B cell (primary cell): ENCODE results near the gene TTLL11. TPM values are rescaled to one million over a fixed set of nuclear protein-coding genes. Genes with fewer than 3 reads are reported as not detected.

Source experiments
- ATAC-seq: fragments of 200-7000 bp; cut with Tn5 transposase; one replicate; pipeline ENCODE4 v1.10.0; 2021; ENCODE audit warnings: low read depth, mild to moderate bottlenecking, moderate number of reproducible peaks, moderate library complexity
- CTCF ChIA-PET: fragments of 350-600 bp; sonication (Branson Sonifier 250); formaldehyde crosslinking; loops from one replicate; lab custom pipeline; 2021; ENCODE audit warnings: antibody characterized with exemption, inconsistent platforms; lab: Charles Lee
- POLR2A ChIA-PET: fragments of 350-600 bp; sonication (Branson Sonifier 250); formaldehyde crosslinking; loops from one replicate; lab custom pipeline; 2021; ENCODE audit warnings: antibody characterized with exemption; lab: Charles Lee
- DNase-seq: peaks from one replicate; pipeline ENCODE4 v3.0.0; 2013
- H2AFZ ChIP-seq: 2 replicates; pipeline ENCODE4 v1.6.1; 2012; ENCODE audit warnings: mild to moderate bottlenecking, low read depth, low read length; ENCODE audit not compliant: insufficient read depth, poor library complexity, severe bottlenecking
- H3K27ac ChIP-seq, 2 donors: 1 replicate in 1 of 2; 2 replicates in 1 of 2; pipeline ENCODE4 v1.5.1; 2012 to 2013; ENCODE audit warnings: low read length in 2 of 2, mild to moderate bottlenecking in 2 of 2, moderate library complexity in 1 of 2
- H3K27me3 ChIP-seq, 4 experiments: fragments of 200-600 bp in 1 of 4; sonication (generic) in 1 of 4; replicated peaks in 1 of 4; 1 replicate in 2 of 4; 2 replicates in 2 of 4; pipeline versions ENCODE4 v1.6.1 to v1.7.0; 2013 to 2016; ENCODE audit warnings: low read length in 3 of 4, mild to moderate bottlenecking in 2 of 4, mixed read lengths in 1 of 4, moderate library complexity in 1 of 4; ENCODE audit not compliant: insufficient read depth in 4 of 4, control insufficient read depth in 3 of 4; ENCODE audit errors: control extremely low read depth in 1 of 4
- H3K36me3 ChIP-seq, 2 experiments: replicated peaks in 1 of 2; 1 replicate in 1 of 2; 2 replicates in 1 of 2; pipeline versions ENCODE4 v1.6.1 to v1.7.1; 2013; ENCODE audit warnings: low read length in 1 of 2; ENCODE audit not compliant: insufficient read depth in 2 of 2, control insufficient read depth in 1 of 2; ENCODE audit errors: control extremely low read depth in 1 of 2, extremely low read depth in 1 of 2
- H3K4me1 ChIP-seq, 2 donors: fragments of 200-600 bp in 1 of 2; sonication (generic) in 1 of 2; 1 replicate in 1 of 2; 2 replicates in 1 of 2; pipeline versions ENCODE4 v1.5.1 to v1.6.1; 2013 to 2017; ENCODE audit warnings: low read length in 2 of 2; ENCODE audit not compliant: control insufficient read depth in 2 of 2, insufficient read depth in 2 of 2
- H3K4me2 ChIP-seq: replicated peaks from 2 replicates; pipeline ENCODE3; 2012; ENCODE audit warnings: mild to moderate bottlenecking, low read depth, low read length; ENCODE audit not compliant: poor library complexity, severe bottlenecking
- H3K4me3 ChIP-seq, 5 experiments: fragments of 200-600 bp in 1 of 5; sonication (generic) in 1 of 5; 1 replicate in 3 of 5; 2 replicates in 2 of 5; pipeline versions ENCODE4 v1.5.1 to v1.7.0; 2011 to 2016; ENCODE audit warnings: low read length in 4 of 5, mild to moderate bottlenecking in 4 of 5, low read depth in 2 of 5, control low read depth in 1 of 5, moderate library complexity in 1 of 5; ENCODE audit not compliant: insufficient read depth in 1 of 5; ENCODE audit errors: control extremely low read depth in 1 of 5, extremely low read depth in 1 of 5
- H3K79me2 ChIP-seq: fragments of 200-600 bp; sonication (generic); one replicate; pipeline ENCODE4 v1.6.0; 2016; ENCODE audit warnings: low read length; ENCODE audit not compliant: control insufficient read depth, insufficient read depth
- H3K9ac ChIP-seq: fragments of 200-600 bp; sonication (generic); 2 replicates; pipeline ENCODE4 v1.6.1; 2017; ENCODE audit warnings: mild to moderate bottlenecking, low read length, moderate library complexity
- H3K9me3 ChIP-seq, 3 donors: one replicate each; pipeline versions ENCODE4 v1.6.1 to v1.7.1; 2013; ENCODE audit warnings: low read length in 2 of 3; ENCODE audit not compliant: control insufficient read depth in 2 of 3, insufficient read depth in 1 of 3; ENCODE audit errors: control extremely low read depth in 1 of 3
- H4K20me1 ChIP-seq: 2 replicates; pipeline ENCODE4 v1.6.0; 2012; ENCODE audit warnings: mild to moderate bottlenecking, low read length; ENCODE audit not compliant: insufficient read depth, control insufficient read depth, poor library complexity, severe bottlenecking
- H3K27ac Mint-ChIP-seq: one replicate; pipeline ENCODE4 v1.8.0; 2021; ENCODE audit warnings: mixed read lengths
- H3K27me3 Mint-ChIP-seq: one replicate; pipeline ENCODE4 v1.8.0; 2021; ENCODE audit warnings: mixed read lengths
- H3K4me1 Mint-ChIP-seq: one replicate; pipeline ENCODE4 v1.8.0; 2021; ENCODE audit warnings: mixed read lengths
- H3K4me3 Mint-ChIP-seq: one replicate; pipeline ENCODE4 v1.8.0; 2021; ENCODE audit warnings: mixed read lengths
- H3K9me3 Mint-ChIP-seq: one replicate; pipeline ENCODE4 v1.8.0; 2022; ENCODE audit warnings: mixed read lengths; ENCODE audit not compliant: insufficient read depth
- CTCF ChIP-seq: fragments of 200-600 bp; IDR thresholded peaks from one replicate; pipeline ENCODE4 v1.8.0; 2022; ENCODE audit warnings: antibody characterized with exemption, mild to moderate bottlenecking
- EZH2 ChIP-seq: IDR thresholded peaks from 2 replicates; pipeline ENCODE4 v1.6.1; 2012; ENCODE audit warnings: borderline replicate concordance, low read depth, mild to moderate bottlenecking, moderate library complexity, low read length; ENCODE audit not compliant: insufficient read depth, poor library complexity, severe bottlenecking
- WGBS: methylation state at CpG from one replicate; pipeline ENCODE4 v1.1.5; 2013; ENCODE audit warnings: missing lambda C conversion rate; ENCODE audit not compliant: insufficient coverage; 5-methylcytosine and 5-hydroxymethylcytosine counted together
- intact Hi-C: fragments of 100-400 bp; cut with micrococcal nuclease; formaldehyde crosslinking; loops from one replicate; pipeline ENCODE4 v1.10.0; 2022
- polyA plus RNA-seq: library from polyadenylated mRNA; depleted of rRNA; stranded (reverse); fragments of >200 nt; gene quantifications from 2 replicates; pipeline ENCODE4 v1.2.3, GENCODE V29; 2012
- total RNA-seq, 2 donors: library from RNA; stranded (reverse); fragments of 120-200 nt in 1 of 2; gene quantifications; 1 replicate in 1 of 2; 2 replicates in 1 of 2; pipeline versions ENCODE4 v1.2.3 to v1.2.4, GENCODE V29; 2013 to 2022

TTLL11 gene
- total and polyA plus RNA-seq, 2 donors (not counting 1 experiment from before 2014, with no cell fraction given): 3.6 to 3.8 TPM

- H3K27ac ChIP-seq: no peak overlapping the region
- ChIA-PET POLR2A (no interaction called here), CTCF (no interaction called here)
- Mint-ChIP-seq H3K27ac (no peak overlapping the region), H3K4me1 (peaks cover 12% of the 10 kb centered on the region), H3K9me3 (no peaks in the 10 kb centered on the region), H3K4me3 (no peak overlapping the region), H3K27me3 (no peaks in the 10 kb centered on the region)
- intact Hi-C loops: no loop called here
- no peak overlapping the region for H3K9ac ChIP-seq
- H4K20me1 ChIP-seq: no peaks in the 10 kb centered on the region
- H3K79me2 ChIP-seq: no peaks in the 10 kb centered on the region
- DNase-seq (no peak), ATAC-seq (no peak)
- H2AFZ ChIP-seq: no peak overlapping the region
- H3K36me3 ChIP-seq: no peaks in the 10 kb centered on the region
- TF ChIP-seq EZH2 (no peak), CTCF (no peak)
- H3K9me3 ChIP-seq: no peaks in the 10 kb centered on the region
- H3K4me3 ChIP-seq: no peak overlapping the region
- H3K4me2 ChIP-seq: no peak overlapping the region
- H3K27me3 ChIP-seq: no peaks in the 10 kb centered on the region
- 86% methylated on average over 8 of the region's 9 CpGs for WGBS
- no peaks in the 10 kb centered on the region for H3K4me1 ChIP-seq
Measured at GRCh38 chr9:121837113-121837961, 255.8 kb downstream of the TTLL11 start.

GRCh38 chr9:121836366-121836885, 256.7 kb downstream of the TTLL11 start:
- Histone ChIP-seq H3K9ac (no peak overlapping the region), H3K27ac (no peak overlapping the region), H3K27me3 (no peaks in the 10 kb centered on the region), H3K4me1 (no peaks in the 10 kb centered on the region), H2AFZ (no peak overlapping the region), H3K4me2 (no peak overlapping the region), H3K36me3 (no peaks in the 10 kb centered on the region), H3K9me3 (no peaks in the 10 kb centered on the region), H4K20me1 (no peaks in the 10 kb centered on the region), H3K79me2 (no peaks in the 10 kb centered on the region), H3K4me3 (no peak overlapping the region)
- ChIA-PET CTCF (no interaction called here), POLR2A (no interaction called here)
- no peak for TF ChIP-seq EZH2
- no peak for TF ChIP-seq CTCF
- no peak for ATAC-seq
- no peaks in the 10 kb centered on the region for H3K9me3 Mint-ChIP-seq
- no peaks in the 10 kb centered on the region for H3K27me3 Mint-ChIP-seq
- WGBS: 89% methylated on average over 3 of the region's 3 CpGs
- DNase-seq: no peak
- H3K27ac Mint-ChIP-seq: no peak overlapping the region
- intact Hi-C loops: no loop called here
- no peak overlapping the region for H3K4me3 Mint-ChIP-seq
- H3K4me1 Mint-ChIP-seq: peaks cover 11% of the 10 kb centered on the region
